OCI-LY3 (cell line): ENCODE measurements around the gene BDH2.

Source experiments
- EZH2phosphoT487 ChIP-seq: fragments of 200-600 bp; shearing (Covaris generic); IDR thresholded peaks from 2 replicates; pipeline ENCODE4 v1.6.1; 2018; ENCODE audit warnings: antibody characterized with exemption, mixed run types, low read depth
- TF ChIP-seq, protein P1 (sequence below): fragments of 200-600, 300-600 bp; sonication (generic); IDR thresholded peaks from 2 replicates; pipeline ENCODE4 v1.5.1; 2014; ENCODE audit warnings: antibody characterized with exemption, low read length, low read depth

DNA sequence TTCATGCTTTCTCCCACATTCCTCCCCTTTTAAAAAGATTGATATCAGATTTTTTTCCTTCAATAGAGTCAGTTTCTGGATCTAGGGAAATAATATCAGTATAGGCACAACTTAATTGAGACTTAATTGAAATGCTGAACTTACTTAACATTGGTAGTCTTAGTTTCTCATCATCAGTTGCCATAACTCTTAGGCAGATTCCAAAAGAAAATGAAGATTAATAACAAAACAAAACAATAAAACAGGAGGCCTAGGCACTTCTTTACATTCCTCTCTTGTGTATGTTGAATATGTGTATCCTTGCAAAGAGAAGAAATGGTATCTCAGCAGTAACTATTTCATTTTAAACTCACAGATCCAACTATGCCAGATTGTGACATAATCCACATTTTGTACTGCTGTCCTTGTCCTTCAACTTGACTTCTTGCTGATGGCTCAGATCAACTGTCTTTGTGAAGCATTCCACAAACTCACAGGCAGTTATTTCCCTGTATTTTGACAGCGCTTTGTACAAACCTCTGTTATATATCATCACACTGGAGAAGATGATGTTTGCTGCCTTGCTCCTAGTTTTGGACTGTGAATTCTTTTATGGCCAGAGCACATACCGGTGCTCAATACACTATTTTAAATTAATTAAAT, 14.0 kb downstream of the BDH2 start:
- TF ChIP-seq, protein P1, sequence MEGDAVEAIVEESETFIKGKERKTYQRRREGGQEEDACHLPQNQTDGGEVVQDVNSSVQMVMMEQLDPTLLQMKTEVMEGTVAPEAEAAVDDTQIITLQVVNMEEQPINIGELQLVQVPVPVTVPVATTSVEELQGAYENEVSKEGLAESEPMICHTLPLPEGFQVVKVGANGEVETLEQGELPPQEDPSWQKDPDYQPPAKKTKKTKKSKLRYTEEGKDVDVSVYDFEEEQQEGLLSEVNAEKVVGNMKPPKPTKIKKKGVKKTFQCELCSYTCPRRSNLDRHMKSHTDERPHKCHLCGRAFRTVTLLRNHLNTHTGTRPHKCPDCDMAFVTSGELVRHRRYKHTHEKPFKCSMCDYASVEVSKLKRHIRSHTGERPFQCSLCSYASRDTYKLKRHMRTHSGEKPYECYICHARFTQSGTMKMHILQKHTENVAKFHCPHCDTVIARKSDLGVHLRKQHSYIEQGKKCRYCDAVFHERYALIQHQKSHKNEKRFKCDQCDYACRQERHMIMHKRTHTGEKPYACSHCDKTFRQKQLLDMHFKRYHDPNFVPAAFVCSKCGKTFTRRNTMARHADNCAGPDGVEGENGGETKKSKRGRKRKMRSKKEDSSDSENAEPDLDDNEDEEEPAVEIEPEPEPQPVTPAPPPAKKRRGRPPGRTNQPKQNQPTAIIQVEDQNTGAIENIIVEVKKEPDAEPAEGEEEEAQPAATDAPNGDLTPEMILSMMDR, result no peak
- TF ChIP-seq EZH2phosphoT487, result no peak
